NCI-H2107 (cell line): ENCODE results near the gene TBXA2R.
A peak's percentile ranks its signal among the peaks of the same experiment; 100 is the strongest.

Experiments used
- DNase-seq: peaks from one replicate; lab custom pipeline; 2025; lab: John Stamatoyannopoulos, UW

The TBXA2R gene

GRCh38 chr19:3551792-3552095 lies 54.9 kb downstream of the TBXA2R start:
- no peak for DNase-seq

DNA sequence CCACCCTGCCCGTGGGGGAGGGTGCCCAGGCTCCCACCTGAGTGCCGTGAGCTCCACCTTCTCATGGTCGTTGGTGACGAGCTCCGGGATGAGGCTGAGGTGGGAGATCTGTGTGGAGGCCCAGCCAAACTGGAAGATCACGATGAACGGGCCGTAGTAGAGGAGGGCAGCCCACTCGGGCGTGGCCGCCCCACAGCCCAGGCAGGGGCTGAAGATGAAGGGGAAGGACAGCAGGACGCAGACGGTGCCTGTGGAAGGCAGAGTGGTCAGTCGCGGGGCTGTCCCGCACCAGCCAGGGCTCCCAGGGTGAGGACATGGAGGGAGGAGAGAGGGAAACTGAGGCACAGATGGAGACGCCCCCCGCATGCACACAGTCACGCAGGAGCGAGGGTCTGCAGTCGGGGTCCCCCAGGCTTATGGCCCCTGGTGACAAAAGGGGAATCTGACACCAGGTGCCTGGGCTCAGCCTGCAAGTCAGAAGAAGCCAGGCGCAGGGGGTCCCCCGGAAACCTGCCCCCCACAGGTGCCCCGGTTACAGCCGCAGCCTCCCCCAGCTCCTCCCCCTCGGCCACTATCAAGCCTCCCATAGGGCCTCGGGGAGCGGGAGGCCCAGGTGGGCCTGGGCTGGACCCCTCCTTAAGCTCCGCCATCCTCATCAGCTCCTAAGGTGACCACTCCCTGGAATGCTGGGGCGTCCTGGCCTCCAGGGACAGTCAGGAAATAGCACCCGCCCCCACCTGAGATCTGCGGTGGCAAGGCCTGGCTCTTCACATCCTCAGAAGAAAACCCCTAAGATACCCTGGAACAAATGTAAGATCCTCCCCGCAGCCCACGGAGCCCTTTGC lies 55.5 kb downstream of the TBXA2R start:
- DNase-seq = no peak

DNA sequence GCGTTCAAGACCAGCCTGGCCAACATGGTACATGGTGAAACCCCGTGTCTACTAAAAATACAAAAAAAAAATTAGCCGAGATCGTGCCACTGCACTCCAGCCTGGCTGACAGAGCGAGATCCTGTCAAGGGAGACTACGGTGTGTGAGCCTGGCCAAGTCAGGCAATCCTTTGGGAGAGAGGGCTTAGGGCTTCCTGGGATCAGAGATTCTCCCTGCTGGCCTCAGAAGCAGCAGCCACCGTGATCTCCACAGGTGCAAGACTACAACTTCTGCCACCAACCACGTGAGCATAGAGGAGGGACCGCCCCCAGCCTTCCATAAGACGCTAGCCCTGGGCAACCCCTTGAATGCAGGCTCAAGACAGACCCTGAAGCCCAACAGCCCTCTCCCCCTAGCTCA lies 56.9 kb downstream of the TBXA2R start:
- no peak for DNase-seq

DNA sequence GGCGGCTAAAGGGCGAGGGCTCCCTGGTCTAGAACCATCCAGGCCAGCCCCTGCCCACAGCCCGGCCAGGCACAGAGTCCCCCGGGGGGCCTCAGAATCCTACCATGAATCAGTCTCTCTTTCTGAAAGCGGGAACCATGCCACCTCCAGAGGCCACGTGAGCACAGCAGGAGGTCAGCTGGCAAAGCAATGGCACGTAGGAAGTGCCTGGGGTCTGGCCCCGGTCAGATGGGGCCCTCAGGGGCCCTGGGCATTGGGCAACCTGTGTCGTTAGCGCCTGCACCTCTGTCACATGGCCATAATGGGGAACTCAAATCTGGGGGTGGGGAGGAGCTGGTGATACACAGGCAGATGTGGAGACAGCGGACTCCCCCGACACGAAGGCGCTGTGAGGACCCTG lies 58.1 kb downstream of the TBXA2R start:
- DNase-seq = no peak

DNA sequence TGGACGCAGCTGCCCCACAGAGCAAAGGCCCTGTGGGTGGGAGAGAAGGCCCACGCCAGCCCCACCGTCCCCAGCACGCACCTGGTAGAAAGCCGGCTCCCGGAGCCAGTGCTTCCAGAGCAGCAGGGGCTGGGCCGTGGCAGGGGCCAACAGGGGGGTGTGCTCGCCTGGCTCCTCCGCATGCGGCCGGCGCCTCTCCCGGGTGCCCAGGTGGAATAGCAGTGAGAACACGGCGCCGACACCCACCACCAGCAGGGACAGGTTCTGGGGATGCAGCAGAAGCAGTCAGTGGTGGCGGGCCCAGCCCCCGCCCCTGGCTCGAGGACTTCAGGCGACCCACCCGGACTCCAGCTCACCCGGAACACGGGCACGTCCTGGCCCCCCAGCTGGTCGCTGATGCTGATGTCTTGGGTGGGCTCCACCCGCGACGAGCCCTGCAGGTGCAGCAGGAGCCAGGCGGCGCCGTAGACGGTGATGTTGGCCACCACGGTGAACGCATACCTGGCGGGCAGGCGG lies 58.9 kb downstream of the TBXA2R start:
- no peak for DNase-seq

GRCh38 chr19:3547301-3547731 lies 59.4 kb downstream of the TBXA2R start:
- DNase-seq = no peak

GRCh38 chr19:3546119-3546518 lies 60.6 kb downstream of the TBXA2R start:
- DNase-seq = no peak

DNA sequence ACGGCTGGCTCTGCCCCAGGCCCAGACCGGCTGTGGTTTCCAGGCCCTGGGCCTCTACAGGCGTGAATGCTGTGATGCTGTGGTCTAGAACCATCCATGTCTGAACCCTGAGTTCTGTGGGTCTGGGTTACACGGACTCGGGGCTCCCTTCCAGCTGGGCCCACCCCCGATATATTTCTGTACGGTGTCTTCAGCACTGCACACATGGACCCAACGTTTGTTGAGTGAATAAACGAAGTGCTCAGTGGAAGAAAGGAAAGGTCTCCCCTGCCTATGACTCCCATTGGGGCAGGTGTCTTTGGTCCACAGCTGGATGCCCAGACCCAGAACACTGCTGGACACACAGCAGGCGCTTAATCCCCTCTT lies 61.0 kb downstream of the TBXA2R start:
- no peak for DNase-seq

GRCh38 chr19:3544742-3545668 lies 61.7 kb downstream of the TBXA2R start:
- DNase-seq = peak; percentile 18
